A549 (cell line): Measurements from ENCODE around the gene DDX41.

Experiments used
- CTCF ChIP-seq: fragments of >200 bp; sonication (Bioruptor Twin); formaldehyde crosslinking; IDR thresholded peaks from 3 replicates; pipeline ENCODE4 v1.5.1; 2016
- POLR2A ChIP-seq: IDR thresholded peaks from 2 replicates; pipeline ENCODE4 v1.6.1; 2012; ENCODE audit warnings: mild to moderate bottlenecking, low read length
- RARB ChIP-seq: fragments of 250-450 bp; sonication (Bioruptor Pico); IDR thresholded peaks from 2 replicates; pipeline ENCODE4 v1.8.0; 2021; ENCODE audit warnings: mild to moderate bottlenecking, moderate library complexity
- RFX5 ChIP-seq: fragments of 450-650 bp; IDR thresholded peaks from 2 replicates; pipeline ENCODE4 v1.7.1; 2014; ENCODE audit warnings: antibody characterized with exemption, mild to moderate bottlenecking, moderate library complexity

GRCh38 chr5:177469750-177470525 lies 46.8 kb downstream of the DDX41 start:
- TF ChIP-seq CTCF = no peak
- TF ChIP-seq RARB = no peak
- no peak for TF ChIP-seq POLR2A
- TF ChIP-seq RFX5 = no peak
